ENCODE measurements around the gene HSPB3.

Gene HSPB3

DNA sequence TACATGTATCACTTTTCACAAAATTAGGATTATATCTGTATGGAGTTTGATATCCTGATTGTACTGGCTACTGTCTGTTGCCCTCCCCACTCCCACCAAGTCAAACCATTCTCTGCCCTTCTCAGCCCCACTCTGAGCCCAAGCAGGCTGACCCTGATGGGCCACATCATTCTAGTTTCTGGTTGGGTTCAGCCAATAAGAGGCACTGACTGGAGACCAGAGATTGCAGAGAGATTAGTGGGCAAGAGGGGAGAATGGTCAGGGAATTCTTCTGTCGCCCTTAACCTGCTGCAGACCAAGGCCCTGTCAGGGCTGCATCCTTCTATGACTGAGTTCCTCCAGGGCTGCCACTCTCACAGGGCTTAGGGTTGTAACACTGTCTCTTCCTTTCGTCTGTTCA lies 2.7 kb downstream of the HSPB3 start:
- in situ Hi-C loops (cut with HindIII; ENCODE audit: low pct_ligation_motif_present, low sequenced_read_pairs) = no loop called here
- no peak overlapping the region for H3K27ac ChIP-seq
- TF ChIP-seq, protein P1, sequence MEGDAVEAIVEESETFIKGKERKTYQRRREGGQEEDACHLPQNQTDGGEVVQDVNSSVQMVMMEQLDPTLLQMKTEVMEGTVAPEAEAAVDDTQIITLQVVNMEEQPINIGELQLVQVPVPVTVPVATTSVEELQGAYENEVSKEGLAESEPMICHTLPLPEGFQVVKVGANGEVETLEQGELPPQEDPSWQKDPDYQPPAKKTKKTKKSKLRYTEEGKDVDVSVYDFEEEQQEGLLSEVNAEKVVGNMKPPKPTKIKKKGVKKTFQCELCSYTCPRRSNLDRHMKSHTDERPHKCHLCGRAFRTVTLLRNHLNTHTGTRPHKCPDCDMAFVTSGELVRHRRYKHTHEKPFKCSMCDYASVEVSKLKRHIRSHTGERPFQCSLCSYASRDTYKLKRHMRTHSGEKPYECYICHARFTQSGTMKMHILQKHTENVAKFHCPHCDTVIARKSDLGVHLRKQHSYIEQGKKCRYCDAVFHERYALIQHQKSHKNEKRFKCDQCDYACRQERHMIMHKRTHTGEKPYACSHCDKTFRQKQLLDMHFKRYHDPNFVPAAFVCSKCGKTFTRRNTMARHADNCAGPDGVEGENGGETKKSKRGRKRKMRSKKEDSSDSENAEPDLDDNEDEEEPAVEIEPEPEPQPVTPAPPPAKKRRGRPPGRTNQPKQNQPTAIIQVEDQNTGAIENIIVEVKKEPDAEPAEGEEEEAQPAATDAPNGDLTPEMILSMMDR (IDR thresholded peaks at IDR 0.05; ENCODE audit: low read depth, low read length, missing control alignments) = no peak
- no peak for DNase-seq
- H3K4me3 ChIP-seq (ENCODE audit: low read depth, low read length) = no peak overlapping the region
- no peaks in the 10 kb centered on the region for H3K27me3 ChIP-seq (replicated peaks)
- no peaks in the 10 kb centered on the region for H3K36me3 ChIP-seq (replicated peaks)

DNA sequence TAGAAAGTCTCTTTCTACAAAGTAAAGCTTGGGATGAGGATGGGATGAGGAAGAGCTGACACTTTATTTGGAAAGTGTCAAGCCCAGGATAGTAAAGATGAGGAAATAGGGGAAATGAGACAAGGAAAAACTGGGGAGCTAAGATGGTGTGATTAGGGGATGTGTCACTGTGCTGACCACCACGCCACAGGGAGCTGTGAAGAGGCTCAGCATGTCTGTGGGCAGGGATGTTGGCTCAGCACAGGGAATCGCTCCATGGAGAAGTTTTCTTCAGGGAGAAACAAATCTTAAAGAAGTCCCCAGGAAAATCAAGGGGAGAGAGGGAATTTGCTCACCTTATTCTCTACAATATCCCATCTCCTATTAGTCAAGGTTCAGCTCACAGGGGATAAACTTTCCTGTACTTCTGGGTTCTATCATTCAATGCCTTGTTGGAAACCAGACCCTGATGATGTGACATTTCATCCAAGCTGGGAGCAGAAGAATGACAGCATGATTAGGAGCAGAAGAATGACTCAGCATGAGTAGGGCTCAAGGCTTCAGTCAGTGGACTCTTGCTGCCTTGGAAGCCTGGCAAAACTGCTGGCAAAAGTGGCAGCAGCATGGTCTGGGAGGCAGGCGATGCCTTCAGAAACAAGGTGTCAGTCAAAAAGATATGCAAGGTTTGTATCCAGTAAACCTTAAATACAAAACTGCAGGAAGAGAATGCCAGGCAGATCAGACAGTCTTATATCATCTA lies 4.9 kb downstream of the HSPB3 start:
- Histone ChIP-seq H3K4me3 (ENCODE audit: low read depth, low read length) (no peak overlapping the region), H3K36me3 (replicated peaks) (no peaks in the 10 kb centered on the region), H3K27me3 (replicated peaks) (no peaks in the 10 kb centered on the region), H3K27ac (no peak overlapping the region)
- in situ Hi-C loops (cut with HindIII; ENCODE audit: low pct_ligation_motif_present, low sequenced_read_pairs) = no loop called here
- TF ChIP-seq, protein P1 (IDR thresholded peaks at IDR 0.05; ENCODE audit: low read depth, low read length, missing control alignments) = no peak
- peak; percentile 37 for DNase-seq

GRCh38 chr5:54462281-54462680 lies 6.8 kb downstream of the HSPB3 start:
- no peaks in the 10 kb centered on the region for H3K36me3 ChIP-seq (replicated peaks)
- in situ Hi-C loops (cut with HindIII; ENCODE audit: low pct_ligation_motif_present, low sequenced_read_pairs) = no loop called here
- H3K4me3 ChIP-seq (ENCODE audit: low read depth, low read length) = no peak overlapping the region
- TF ChIP-seq, protein P1 (IDR thresholded peaks at IDR 0.05; ENCODE audit: low read depth, low read length, missing control alignments) = no peak
- no peak for DNase-seq
- no peaks in the 10 kb centered on the region for H3K27me3 ChIP-seq (replicated peaks)
- H3K27ac ChIP-seq = no peak overlapping the region

DNA sequence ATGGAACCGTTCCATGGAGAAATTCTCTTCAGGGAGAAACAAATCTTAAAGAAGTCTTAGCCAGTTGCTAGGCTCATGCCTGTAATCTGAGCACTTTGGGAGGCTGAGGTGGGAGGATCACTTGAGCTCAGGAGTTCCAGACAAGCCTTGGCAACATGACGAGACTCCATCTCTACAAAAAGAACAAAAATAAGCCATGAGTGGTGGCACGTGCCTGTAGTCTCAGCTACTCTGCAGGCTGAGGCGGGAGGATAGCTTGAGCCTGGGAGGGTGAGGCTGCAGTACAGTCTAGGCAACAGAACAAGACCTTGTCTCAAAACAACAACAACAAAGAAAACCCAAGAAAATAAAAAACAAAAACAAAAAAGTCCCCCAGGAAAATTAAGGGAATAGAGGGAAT lies 8.2 kb downstream of the HSPB3 start:
- TF ChIP-seq, protein P1 (IDR thresholded peaks at IDR 0.05; ENCODE audit: low read depth, low read length, missing control alignments) = no peak
- no peaks in the 10 kb centered on the region for H3K27me3 ChIP-seq (replicated peaks)
- H3K27ac ChIP-seq = no peak overlapping the region
- H3K4me3 ChIP-seq (ENCODE audit: low read depth, low read length) = no peak overlapping the region
- H3K36me3 ChIP-seq (replicated peaks) = no peaks in the 10 kb centered on the region
- DNase-seq = no peak
- in situ Hi-C loops (cut with HindIII; ENCODE audit: low pct_ligation_motif_present, low sequenced_read_pairs) = no loop called here

- no peaks in the 10 kb centered on the region for H3K36me3 ChIP-seq (replicated peaks)
- H3K4me3 ChIP-seq (ENCODE audit: low read depth, low read length) = no peak overlapping the region
- H3K27me3 ChIP-seq (replicated peaks) = no peaks in the 10 kb centered on the region
- DNase-seq = no peak
- H3K27ac ChIP-seq = peak overlapping the region; percentile 39
- in situ Hi-C loops (cut with HindIII; ENCODE audit: low pct_ligation_motif_present, low sequenced_read_pairs) = no loop called here
- TF ChIP-seq, protein P1 (IDR thresholded peaks at IDR 0.05; ENCODE audit: low read depth, low read length, missing control alignments) = no peak
These were observed 14.1 kb downstream of the HSPB3 start for GRCh38 chr5:54469622-54470021.

GRCh38 chr5:54470128-54470527 lies 14.6 kb downstream of the HSPB3 start:
- peak overlapping the region; percentile 39 for H3K27ac ChIP-seq
- in situ Hi-C loops (cut with HindIII; ENCODE audit: low pct_ligation_motif_present, low sequenced_read_pairs) = no loop called here
- no peak overlapping the region for H3K4me3 ChIP-seq (ENCODE audit: low read depth, low read length)
- no peak for DNase-seq
- H3K36me3 ChIP-seq (replicated peaks) = no peaks in the 10 kb centered on the region
- no peaks in the 10 kb centered on the region for H3K27me3 ChIP-seq (replicated peaks)
- TF ChIP-seq, protein P1 (IDR thresholded peaks at IDR 0.05; ENCODE audit: low read depth, low read length, missing control alignments) = no peak
